SH-SY5Y (cell line): ENCODE results near the gene KYAT1.

Source experiments
- GATA2 ChIP-seq: IDR thresholded peaks from 2 replicates; pipeline ENCODE4 v1.6.1; 2011; ENCODE audit warnings: mild to moderate bottlenecking, low read depth, low read length
- GATA3 ChIP-seq: IDR thresholded peaks from 2 replicates; pipeline ENCODE4 v1.6.1; 2011; ENCODE audit warnings: low read depth, mild to moderate bottlenecking, low read length, moderate library complexity

DNA sequence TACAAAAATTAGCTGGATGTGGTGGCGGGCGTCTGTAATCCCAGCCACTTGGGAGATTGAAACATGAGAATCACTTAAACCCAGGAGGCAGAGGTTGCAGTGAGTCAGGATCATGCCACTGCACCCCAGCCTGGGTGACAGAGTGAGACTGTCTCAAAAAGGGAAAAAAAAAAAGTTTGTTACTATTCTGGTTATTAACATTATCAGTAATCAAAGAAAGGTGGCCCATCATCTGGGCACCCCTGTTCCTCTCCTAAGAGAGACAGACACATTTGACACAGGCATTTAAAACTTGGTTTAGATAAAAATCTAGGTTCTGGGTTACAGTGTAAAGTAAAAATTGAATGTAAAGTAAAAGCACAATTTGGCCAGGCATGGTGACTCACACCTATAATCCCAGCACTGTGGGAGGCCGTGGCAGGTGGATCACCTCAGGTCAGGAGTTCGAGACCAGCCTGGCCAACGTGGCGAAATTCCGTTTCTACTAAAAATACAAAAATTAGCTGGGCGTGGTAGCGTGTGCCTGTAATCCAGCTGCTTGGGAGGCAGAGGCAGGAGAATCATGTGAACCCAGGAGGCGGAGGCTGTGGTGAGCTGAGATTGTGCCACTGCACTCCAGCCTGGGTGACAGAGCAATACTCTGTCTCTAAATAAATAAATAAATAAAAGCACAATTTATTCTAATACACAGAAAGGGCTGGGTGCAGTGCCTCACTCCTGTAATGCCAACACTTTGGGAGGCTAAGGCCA lies 22.3 kb upstream of the KYAT1 start:
- TF ChIP-seq GATA2: no peak
- TF ChIP-seq GATA3: no peak
